Neural progenitor cell (in vitro differentiated cells): Measurements from ENCODE around the gene MAGEB1. TPM values are rescaled to one million over a fixed set of nuclear protein-coding genes. Genes with fewer than 3 reads are reported as not detected.

ENCODE experiments used
- DNase-seq: peaks from one replicate; pipeline ENCODE4 v3.0.0-alpha.2; 2016; ENCODE audit warnings: low spot score
- H2AFZ ChIP-seq: fragments of 200-600 bp; sonication (generic); replicated peaks from 2 replicates; pipeline ENCODE4 v1.6.1; 2016; ENCODE audit warnings: antibody characterized with exemption
- H3F3A ChIP-seq: fragments of 200-600 bp; sonication (generic); 2 replicates; pipeline ENCODE4 v1.6.1; 2016; ENCODE audit warnings: antibody characterized with exemption, low read depth
- H3K27ac ChIP-seq: fragments of 200-600 bp; sonication (generic); 2 replicates; pipeline ENCODE4 v1.5.1; 2016; ENCODE audit warnings: mild to moderate bottlenecking
- H3K27me3 ChIP-seq: fragments of 200-600 bp; sonication (generic); 2 replicates; pipeline ENCODE4 v1.6.1; 2016; ENCODE audit warnings: mild to moderate bottlenecking, moderate library complexity
- H3K36me3 ChIP-seq: fragments of 200-600 bp; sonication (generic); 2 replicates; pipeline ENCODE4 v1.5.1; 2016
- H3K4me1 ChIP-seq: fragments of 200-600 bp; sonication (generic); 2 replicates; pipeline ENCODE4 v1.6.1; 2016; ENCODE audit warnings: mixed run types
- H3K4me2 ChIP-seq: fragments of 200-600 bp; sonication (generic); 2 replicates; pipeline ENCODE4 v1.6.1; 2016
- H3K4me3 ChIP-seq: fragments of 200-600 bp; sonication (generic); 2 replicates; pipeline ENCODE4 v1.5.1; 2016
- H3K79me2 ChIP-seq: fragments of 200-600 bp; sonication (generic); 2 replicates; pipeline ENCODE4 v1.6.1; 2016; ENCODE audit warnings: low read depth
- H3K9ac ChIP-seq: fragments of 200-600 bp; sonication (generic); 2 replicates; pipeline ENCODE4 v1.6.1; 2016
- H3K9me3 ChIP-seq: fragments of 200-600 bp; sonication (generic); 2 replicates; pipeline ENCODE4 v1.5.1; 2016; ENCODE audit warnings: low read depth
- H4K20me1 ChIP-seq: fragments of 200-600 bp; sonication (generic); 2 replicates; pipeline ENCODE4 v1.6.1; 2016; ENCODE audit warnings: low read depth
- H3K27ac Mint-ChIP-seq: 3 replicates; pipeline ENCODE4 v1.8.0; 2021; ENCODE audit warnings: mixed read lengths
- H3K27me3 Mint-ChIP-seq: 2 replicates; pipeline ENCODE4 v1.8.0; 2022; ENCODE audit warnings: low read depth, mild to moderate bottlenecking, inconsistent platforms, moderate library complexity, mixed read lengths; ENCODE audit not compliant: insufficient read depth
- H3K36me3 Mint-ChIP-seq: 3 replicates; pipeline ENCODE4 v1.8.0; 2021; ENCODE audit warnings: mixed read lengths
- H3K4me1 Mint-ChIP-seq: 3 replicates; pipeline ENCODE4 v1.8.0; 2021; ENCODE audit warnings: mixed read lengths
- H3K4me3 Mint-ChIP-seq: 3 replicates; pipeline ENCODE4 v1.8.0; 2021; ENCODE audit warnings: mild to moderate bottlenecking, moderate library complexity, mixed read lengths
- H3K9me3 Mint-ChIP-seq: 3 replicates; pipeline ENCODE4 v1.8.0; 2020; ENCODE audit warnings: mixed read lengths
- CTCF ChIP-seq: fragments of 200-600 bp; sonication (generic); IDR thresholded peaks from 2 replicates; pipeline ENCODE4 v1.5.1; 2017; ENCODE audit warnings: antibody characterized with exemption, mild to moderate bottlenecking
- EZH2 ChIP-seq: fragments of 200-600 bp; sonication (generic); IDR thresholded peaks from 2 replicates; pipeline ENCODE4 v1.6.1; 2017; ENCODE audit warnings: antibody characterized with exemption, mild to moderate bottlenecking, moderate library complexity
- EZH2phosphoT487 ChIP-seq: fragments of 200-600 bp; sonication (generic); IDR thresholded peaks from 2 replicates; pipeline ENCODE4 v1.6.1; 2017; ENCODE audit warnings: antibody characterized with exemption
- total RNA-seq: library from RNA; depleted of rRNA; stranded (reverse); fragments of >200 nt; gene quantifications from 2 replicates; pipeline ENCODE4 v1.2.3, GENCODE V29; 2015; ENCODE audit warnings: low replicate concordance

The MAGEB1 gene
- total RNA-seq, 1 donor from 2014 or later = not detected

GRCh38 chrX:30217465-30217864, 29.5 kb upstream of the MAGEB1 start:
- Histone ChIP-seq H3K4me3 (no peak overlapping the region), H3K79me2 (no peaks in the 10 kb centered on the region), H3K4me1 (no peaks in the 10 kb centered on the region), H3F3A (no peaks in the 10 kb centered on the region), H3K9ac (no peak overlapping the region), H2AFZ (no peak overlapping the region), H3K36me3 (no peaks in the 10 kb centered on the region), H3K4me2 (no peak overlapping the region), H3K9me3 (no peaks in the 10 kb centered on the region), H3K27me3 (no peaks in the 10 kb centered on the region), H3K27ac (no peak overlapping the region), H4K20me1 (no peaks in the 10 kb centered on the region)
- Mint-ChIP-seq H3K27ac (no peak overlapping the region), H3K4me1 (no peaks in the 10 kb centered on the region), H3K9me3 (peaks cover 4% of the 10 kb centered on the region), H3K4me3 (no peak overlapping the region), H3K27me3 (peaks cover 3% of the 10 kb centered on the region), H3K36me3 (no peaks in the 10 kb centered on the region)
- DNase-seq = no peak
- no peak for TF ChIP-seq EZH2phosphoT487
- TF ChIP-seq EZH2 = no peak
- no peak for TF ChIP-seq CTCF

- Histone ChIP-seq H3K4me1 (no peaks in the 10 kb centered on the region), H2AFZ (no peak overlapping the region), H3K27ac (no peak overlapping the region), H3K9ac (no peak overlapping the region), H3F3A (no peaks in the 10 kb centered on the region), H3K4me3 (no peak overlapping the region), H3K9me3 (no peaks in the 10 kb centered on the region), H4K20me1 (no peaks in the 10 kb centered on the region), H3K79me2 (no peaks in the 10 kb centered on the region), H3K36me3 (no peaks in the 10 kb centered on the region), H3K4me2 (no peak overlapping the region), H3K27me3 (no peaks in the 10 kb centered on the region)
- no peak overlapping the region for H3K27ac Mint-ChIP-seq
- H3K9me3 Mint-ChIP-seq = peaks cover 4% of the 10 kb centered on the region
- H3K4me1 Mint-ChIP-seq = peaks cover under 1% of the 10 kb centered on the region
- no peaks in the 10 kb centered on the region for H3K36me3 Mint-ChIP-seq
- no peak for DNase-seq
- H3K27me3 Mint-ChIP-seq = peaks cover 5% of the 10 kb centered on the region
- no peak for TF ChIP-seq EZH2phosphoT487
- no peak for TF ChIP-seq CTCF
- TF ChIP-seq EZH2 = no peak
- H3K4me3 Mint-ChIP-seq = no peak overlapping the region
These were observed 27.6 kb upstream of the MAGEB1 start for GRCh38 chrX:30219372-30219771.

GRCh38 chrX:30220661-30221060, 26.3 kb upstream of the MAGEB1 start:
- Histone ChIP-seq H3K36me3 (no peaks in the 10 kb centered on the region), H3K4me2 (no peak overlapping the region), H3K4me3 (no peak overlapping the region), H3K27me3 (no peaks in the 10 kb centered on the region), H3K27ac (no peak overlapping the region), H4K20me1 (no peaks in the 10 kb centered on the region), H3K9ac (no peak overlapping the region), H3K4me1 (no peaks in the 10 kb centered on the region), H2AFZ (no peak overlapping the region), H3K9me3 (no peaks in the 10 kb centered on the region), H3F3A (no peaks in the 10 kb centered on the region), H3K79me2 (no peaks in the 10 kb centered on the region)
- Mint-ChIP-seq H3K4me1 (peaks cover 5% of the 10 kb centered on the region), H3K9me3 (peaks cover 2% of the 10 kb centered on the region), H3K4me3 (no peak overlapping the region), H3K27me3 (peaks cover 5% of the 10 kb centered on the region), H3K36me3 (no peaks in the 10 kb centered on the region), H3K27ac (no peak overlapping the region)
- DNase-seq = no peak
- TF ChIP-seq CTCF = no peak
- TF ChIP-seq EZH2phosphoT487 = no peak
- no peak for TF ChIP-seq EZH2
